GM21360 (cell line): ENCODE measurements around the gene IFITM1.
"Not testable (repeated sequence)": the region's sequence is repeated elsewhere in the genome, so short reads cannot be mapped to it uniquely, and the experiment has no call there.

Experiments
- ATAC-seq: cut with Tn5 transposase; IDR thresholded peaks from one replicate; pipeline ENCODE4 v1.9.1; 2021; ENCODE audit warnings: mild to moderate bottlenecking, moderate library complexity; ENCODE audit not compliant: unreplicated experiment

The IFITM1 gene

GRCh38 chr11:308740-309665 lies 4.8 kb upstream of the IFITM1 start:
- not testable (repeated sequence) for ATAC-seq

GRCh38 chr11:309979-310572 lies 3.8 kb upstream of the IFITM1 start:
- ATAC-seq = not testable (repeated sequence)

- peak; percentile 41 for ATAC-seq
Observed at GRCh38 chr11:311013-311748, 2.7 kb upstream of the IFITM1 start.

- no peak for ATAC-seq
Observed at GRCh38 chr11:312092-312816, 1.6 kb upstream of the IFITM1 start.

GRCh38 chr11:313304-313786 lies 495 bp upstream of the IFITM1 start:
- ATAC-seq = no peak

- not testable (repeated sequence) for ATAC-seq
Observed at GRCh38 chr11:314554-314875, 675 bp downstream of the IFITM1 start.

GRCh38 chr11:315051-315481 lies 1.2 kb downstream of the IFITM1 start:
- ATAC-seq = no peak

- no peak for ATAC-seq
Observed at GRCh38 chr11:315516-315994, 1.7 kb downstream of the IFITM1 start.

GRCh38 chr11:316031-316701 lies 2.3 kb downstream of the IFITM1 start:
- ATAC-seq = no peak

GRCh38 chr11:316891-317301 lies 3.1 kb downstream of the IFITM1 start:
- no peak for ATAC-seq

- ATAC-seq = peak; percentile 11
Observed at GRCh38 chr11:317668-318404, 4.0 kb downstream of the IFITM1 start.

GRCh38 chr11:318405-319120 lies 4.7 kb downstream of the IFITM1 start:
- peak; percentile 49 for ATAC-seq

- ATAC-seq = not testable (repeated sequence)
Observed at GRCh38 chr11:319121-319887, 5.5 kb downstream of the IFITM1 start.

GRCh38 chr11:319888-320273 lies 6.0 kb downstream of the IFITM1 start:
- not testable (repeated sequence) for ATAC-seq

GRCh38 chr11:324156-324555 lies 10.3 kb downstream of the IFITM1 start:
- ATAC-seq = no peak

GRCh38 chr11:324593-325517 lies 11.0 kb downstream of the IFITM1 start:
- ATAC-seq = not testable (repeated sequence)
